ENCODE measurements around the gene TMEM132D. TPM values are rescaled to one million over a fixed set of nuclear protein-coding genes. Genes with fewer than 3 reads are reported as not detected.

TMEM132D gene
- total and polyA plus RNA-seq, 2 of the 4 experiments (the other 2 are of a cell fraction): not detected

GRCh38 chr12:129331356-129332085, 572.3 kb downstream of the TMEM132D start:
- WGBS, 2 experiments (ENCODE audit: extremely low coverage in 2 of 2, insufficient read length in 1 of 2): no CpG with 5 or more reads among the region's 7 CpGs
- dilution Hi-C loops (cut with HindIII; ENCODE audit: low sequenced_read_pairs, unreplicated experiment) (no loop called here), intact Hi-C loops (cut with micrococcal nuclease) (no loop called here), in situ Hi-C loops (cut with MboI; ENCODE audit: low sequenced_read_pairs) (no loop called here)
- no peaks in the 10 kb centered on the region for H3K9me1 ChIP-seq (ENCODE audit: insufficient read depth, low read length)
- no peak overlapping the region for H3K14ac ChIP-seq (replicated peaks; ENCODE audit: low read depth, low read length)
- no peaks in the 10 kb centered on the region for H3K36me3 ChIP-seq (ENCODE audit: control insufficient read depth, insufficient read depth, low read length)
- no peak overlapping the region for H3K18ac ChIP-seq (ENCODE audit: low read depth, low read length)
- no peak overlapping the region for H3K27ac ChIP-seq (ENCODE audit: insufficient read depth, low read length)
- no peak overlapping the region for H3K4ac ChIP-seq (ENCODE audit: low read depth, low read length)
- H2BK120ac ChIP-seq (ENCODE audit: low read depth, low read length): no peak overlapping the region
- H3K79me1 ChIP-seq (ENCODE audit: low read depth in 1 of 2, low read length in 2 of 2): no peaks in the 10 kb centered on the region
- H2BK20ac ChIP-seq (ENCODE audit: low read depth, low read length): no peak overlapping the region
- H4K20me1 ChIP-seq (ENCODE audit: insufficient read depth, low read length): no peaks in the 10 kb centered on the region
- H3K23ac ChIP-seq (ENCODE audit: low read depth, low read length): no peak overlapping the region
- ChIA-PET POLR2A (ENCODE audit: unreplicated experiment) (no interaction called here), CTCF (no interaction called here)
- no peak overlapping the region for H2AK5ac ChIP-seq (ENCODE audit: low read depth, low read length)
- H4K8ac ChIP-seq (ENCODE audit: low read depth in 2 of 2, low read length in 2 of 2): no peak overlapping the region
- no peak overlapping the region for H2BK5ac ChIP-seq (ENCODE audit: low read depth, low read length, poor library complexity, severe bottlenecking)
- H3K9ac ChIP-seq (ENCODE audit: low read depth, low read length): no peak overlapping the region
- H3K4me3 ChIP-seq (ENCODE audit: insufficient read depth, low read depth, low read length): no peak overlapping the region
- H3K4me1 ChIP-seq (ENCODE audit: control insufficient read depth, insufficient read depth, low read length): no peaks in the 10 kb centered on the region
- BruUV-seq (replicated peaks): no TSS peak
- no peak overlapping the region for H2BK15ac ChIP-seq (ENCODE audit: low read depth, low read length)
- no peak for ATAC-seq (ENCODE audit: low read depth)
- H3K4me2 ChIP-seq (ENCODE audit: low read depth, low read length): no peak overlapping the region
- no peak overlapping the region for H4K91ac ChIP-seq (ENCODE audit: insufficient read depth, low read depth, low read length)
- no peak overlapping the region for H2AK9ac ChIP-seq (replicated peaks; ENCODE audit: low read depth, low read length, poor library complexity)
- no peak for TF ChIP-seq FOS (IDR thresholded peaks at IDR 0.05; ENCODE audit: low read depth, low read length)
- TF ChIP-seq POLR2A (IDR thresholded peaks at IDR 0.05; ENCODE audit: low read depth, low read length): no peak
- no peak for TF ChIP-seq NFE2L2 (IDR thresholded peaks at IDR 0.05; ENCODE audit: low read depth, low read length)
- TF ChIP-seq CEBPB (IDR thresholded peaks at IDR 0.05; ENCODE audit: low read depth, low read length): no peak
- TF ChIP-seq ELK1 (IDR thresholded peaks at IDR 0.05; ENCODE audit: borderline replicate concordance, low read depth, low read length): no peak
- no peak for TF ChIP-seq MAZ (IDR thresholded peaks at IDR 0.05; ENCODE audit: borderline replicate concordance, low read depth, low read length)
- no peak overlapping the region for H4K5ac ChIP-seq (ENCODE audit: low read depth, low read length)
- no peaks in the 10 kb centered on the region for H3K27me3 ChIP-seq (ENCODE audit: control insufficient read depth, insufficient read depth, low read length)
- H2AFZ ChIP-seq (replicated peaks; ENCODE audit: low read length, poor library complexity): no peak overlapping the region
- peaks cover 27% of the 10 kb centered on the region for H3K9me3 ChIP-seq (ENCODE audit: control insufficient read depth, insufficient read depth, low read length)
- no peak for DNase-seq
- no peak overlapping the region for H3K56ac ChIP-seq (ENCODE audit: extremely low read depth, insufficient read depth, low read length)
